ENCODE measurements around the gene ELOB. TPM values are rescaled to one million over a fixed set of nuclear protein-coding genes. Genes with fewer than 3 reads are reported as not detected.
A peak's percentile ranks its signal among the peaks of the same experiment; 100 is the strongest.

Gene ELOB
- total and polyA plus RNA-seq, 7 donors, result 226 to 660 (median 317) TPM

DNA sequence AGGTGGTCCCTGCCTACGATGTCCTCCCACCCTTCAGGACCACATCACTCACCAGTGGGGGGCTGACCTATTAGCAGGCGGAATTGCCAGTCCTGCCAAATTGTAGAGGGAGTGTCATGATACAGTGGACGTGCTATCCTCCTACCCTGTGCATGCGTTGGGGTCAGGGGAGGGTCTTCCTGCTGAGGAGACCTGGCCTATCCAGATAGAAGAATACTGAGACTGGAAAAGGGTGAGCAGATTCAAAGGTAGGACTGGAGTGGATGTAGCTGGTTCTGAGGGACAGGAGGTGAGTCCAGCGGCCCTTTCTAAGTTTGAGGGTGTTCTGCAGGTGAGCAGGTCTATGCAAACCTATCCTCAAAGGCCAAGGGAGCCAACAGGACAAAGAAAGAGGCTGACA is 29.2 kb upstream of the ELOB start:
- no peaks in the 10 kb centered on the region for H3K4me1 ChIP-seq
- 67 to 72% (median 71%) methylated on average over 5 of the region's 5 CpGs for WGBS, 3 donors
- peaks cover 13% of the 10 kb centered on the region for H3K9me3 ChIP-seq
- intact Hi-C loops (cut with DNase I), result no loop called here
- peaks cover 0 to 3% (median 3%) of the 10 kb centered on the region in 3 donors for H3K27me3 ChIP-seq (ENCODE audit: insufficient read depth in 3 of 3, low read length in 2 of 3)
- no peak for ATAC-seq
- no peak overlapping the region for H3K27ac ChIP-seq
- TF ChIP-seq, protein P1, sequence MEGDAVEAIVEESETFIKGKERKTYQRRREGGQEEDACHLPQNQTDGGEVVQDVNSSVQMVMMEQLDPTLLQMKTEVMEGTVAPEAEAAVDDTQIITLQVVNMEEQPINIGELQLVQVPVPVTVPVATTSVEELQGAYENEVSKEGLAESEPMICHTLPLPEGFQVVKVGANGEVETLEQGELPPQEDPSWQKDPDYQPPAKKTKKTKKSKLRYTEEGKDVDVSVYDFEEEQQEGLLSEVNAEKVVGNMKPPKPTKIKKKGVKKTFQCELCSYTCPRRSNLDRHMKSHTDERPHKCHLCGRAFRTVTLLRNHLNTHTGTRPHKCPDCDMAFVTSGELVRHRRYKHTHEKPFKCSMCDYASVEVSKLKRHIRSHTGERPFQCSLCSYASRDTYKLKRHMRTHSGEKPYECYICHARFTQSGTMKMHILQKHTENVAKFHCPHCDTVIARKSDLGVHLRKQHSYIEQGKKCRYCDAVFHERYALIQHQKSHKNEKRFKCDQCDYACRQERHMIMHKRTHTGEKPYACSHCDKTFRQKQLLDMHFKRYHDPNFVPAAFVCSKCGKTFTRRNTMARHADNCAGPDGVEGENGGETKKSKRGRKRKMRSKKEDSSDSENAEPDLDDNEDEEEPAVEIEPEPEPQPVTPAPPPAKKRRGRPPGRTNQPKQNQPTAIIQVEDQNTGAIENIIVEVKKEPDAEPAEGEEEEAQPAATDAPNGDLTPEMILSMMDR (IDR thresholded peaks at IDR 0.05), result no peak
- H3K36me3 ChIP-seq (ENCODE audit: insufficient read depth in 1 of 2, low read depth in 1 of 2), result no peaks in the 10 kb centered on the region
- DNase-seq, result peak in 1 of 2 donors; percentile 10
- no peak overlapping the region for H3K4me3 ChIP-seq

DNA sequence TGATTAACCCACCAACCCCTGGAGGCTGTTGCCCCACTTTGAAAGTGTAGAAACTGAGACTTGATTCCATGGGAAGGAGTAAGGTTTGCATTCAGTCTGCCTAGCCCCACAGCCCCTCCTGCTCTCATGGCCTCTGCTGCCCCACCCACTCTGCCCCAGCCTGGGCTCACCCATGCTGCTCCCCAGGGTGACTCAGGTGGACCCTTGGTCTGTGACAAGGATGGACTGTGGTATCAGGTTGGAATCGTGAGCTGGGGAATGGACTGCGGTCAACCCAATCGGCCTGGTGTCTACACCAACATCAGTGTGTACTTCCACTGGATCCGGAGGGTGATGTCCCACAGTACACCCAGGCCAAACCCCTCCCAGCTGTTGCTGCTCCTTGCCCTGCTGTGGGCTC is 27.6 kb upstream of the ELOB start:
- ATAC-seq, result no peak
- peak in 1 of 2 donors; percentile 10 for DNase-seq
- peaks cover 0 to 3% (median 3%) of the 10 kb centered on the region in 3 donors for H3K27me3 ChIP-seq (ENCODE audit: insufficient read depth in 3 of 3, low read length in 2 of 3)
- H3K4me1 ChIP-seq, result no peaks in the 10 kb centered on the region
- no peak overlapping the region for H3K27ac ChIP-seq
- intact Hi-C loops (cut with DNase I), result no loop called here
- H3K4me3 ChIP-seq, result no peak overlapping the region
- 79 to 94% (median 86%) methylated on average over 4 of the region's 4 CpGs for WGBS, 3 donors
- TF ChIP-seq, protein P1 (IDR thresholded peaks at IDR 0.05), result no peak
- H3K9me3 ChIP-seq, result peaks cover 13% of the 10 kb centered on the region
- no peaks in the 10 kb centered on the region for H3K36me3 ChIP-seq (ENCODE audit: insufficient read depth in 1 of 2, low read depth in 1 of 2)

DNA sequence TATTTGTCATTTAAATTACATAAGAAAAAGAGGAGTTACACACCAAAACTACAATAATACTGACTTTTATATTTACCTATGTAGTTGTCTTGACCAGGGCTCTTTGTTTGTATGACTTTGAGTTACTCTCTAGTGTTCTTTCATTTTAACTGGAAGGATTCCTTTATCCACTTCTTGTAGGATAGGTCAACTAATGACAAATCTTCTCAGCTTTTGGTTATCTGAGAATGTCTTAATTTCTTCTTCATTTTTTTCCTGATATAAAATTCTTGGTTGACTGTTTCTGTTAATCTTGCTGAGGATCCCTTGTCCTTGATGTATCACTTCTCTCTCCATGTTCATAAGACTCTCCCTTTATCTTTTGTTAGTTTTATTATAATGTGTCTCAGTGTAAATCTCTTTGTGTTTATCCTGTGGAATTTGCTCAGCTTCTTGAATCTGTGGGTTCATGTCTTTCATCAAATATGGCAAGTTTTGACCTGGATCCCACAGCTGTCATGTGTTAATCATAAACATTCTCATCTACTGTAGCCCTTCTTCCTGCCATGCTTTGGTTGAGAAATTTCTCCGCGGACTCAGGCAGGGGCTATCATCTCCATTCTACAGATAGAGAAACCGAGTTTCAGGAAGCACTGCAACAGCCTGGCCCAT is 26.6 kb upstream of the ELOB start:
- DNase-seq (no peak), ATAC-seq (no peak)
- intact Hi-C loops (cut with DNase I), result no loop called here
- H3K4me3 ChIP-seq, result no peak overlapping the region
- WGBS, 3 donors, result 78 to 83% (median 80%) methylated on average over 3 of the region's 3 CpGs
- no peak overlapping the region for H3K27ac ChIP-seq
- TF ChIP-seq, protein P1 (IDR thresholded peaks at IDR 0.05), result no peak
- peaks cover 13% of the 10 kb centered on the region for H3K9me3 ChIP-seq
- H3K27me3 ChIP-seq (ENCODE audit: insufficient read depth in 3 of 3, low read length in 2 of 3), result peaks cover 0 to 11% (median 3%) of the 10 kb centered on the region in 3 donors
- no peaks in the 10 kb centered on the region for H3K4me1 ChIP-seq
- H3K36me3 ChIP-seq (ENCODE audit: insufficient read depth in 1 of 2, low read depth in 1 of 2), result no peaks in the 10 kb centered on the region

DNA sequence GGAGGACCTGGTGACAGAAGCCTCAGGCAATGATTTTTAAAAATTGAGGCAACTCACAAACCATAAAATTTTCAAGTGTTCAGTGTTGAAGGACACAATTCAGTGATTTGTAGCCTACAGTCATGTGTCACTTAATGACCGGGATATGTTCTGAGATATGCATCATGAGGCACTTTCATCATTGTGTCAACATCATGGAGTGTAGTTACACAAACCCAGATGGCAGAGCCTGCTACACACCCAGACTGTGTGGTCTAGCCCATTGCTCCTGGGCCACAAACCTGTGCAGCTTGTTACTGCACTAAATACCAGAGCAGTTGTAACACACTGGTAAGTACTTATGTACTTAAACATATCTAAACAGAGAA is 22.8 kb upstream of the ELOB start:
- Histone ChIP-seq H3K4me1 (no peaks in the 10 kb centered on the region), H3K27me3 (ENCODE audit: insufficient read depth in 3 of 3, low read length in 2 of 3) (peaks cover 0 to 14% (median 6%) of the 10 kb centered on the region in 3 donors), H3K36me3 (ENCODE audit: insufficient read depth in 1 of 2, low read depth in 1 of 2) (no peaks in the 10 kb centered on the region), H3K9me3 (peaks cover 13% of the 10 kb centered on the region), H3K27ac (no peak overlapping the region), H3K4me3 (no peak overlapping the region)
- ATAC-seq (no peak), DNase-seq (peak in 1 of 2 donors; percentile 12)
- TF ChIP-seq, protein P1 (IDR thresholded peaks at IDR 0.05), result no peak
- WGBS, 3 donors, result 84 to 87% (median 86%) methylated on average over 1 of the region's 1 CpG
- intact Hi-C loops (cut with DNase I), result no loop called here

Data from psoas muscle (tissue), 8 donors.